SW480 (cell line): ENCODE results near the gene AADAC.
"Not testable (repeated sequence)": the region's sequence is repeated elsewhere in the genome, so short reads cannot be mapped to it uniquely, and the experiment has no call there.

Experiments used
- DNase-seq: peaks from one replicate; pipeline ENCODE4 v3.0.0-alpha.2; 2016; ENCODE audit warnings: low spot score

Gene AADAC

GRCh38 chr3:151813799-151814198, at the start of gene AADAC:
AADAC (plus strand) TSS chr3:151814116; CDS start chr3:151814163, 47 bp downstream.
- DNase-seq, result no peak

- not testable (repeated sequence) for DNase-seq
These were observed 49.2 kb upstream of the AADAC start for GRCh38 chr3:151764699-151765098.

- DNase-seq, result no peak
These were observed 48.2 kb upstream of the AADAC start for GRCh38 chr3:151765685-151766084.

GRCh38 chr3:151766454-151766853, 47.5 kb upstream of the AADAC start:
- no peak for DNase-seq

- DNase-seq, result no peak
These were observed 45.5 kb upstream of the AADAC start for GRCh38 chr3:151768393-151768930.

- no peak for DNase-seq
These were observed 44.7 kb upstream of the AADAC start for GRCh38 chr3:151769175-151769574.

GRCh38 chr3:151770956-151771355, 43.0 kb upstream of the AADAC start:
- DNase-seq, result no peak

- no peak for DNase-seq
These were observed 41.0 kb upstream of the AADAC start for GRCh38 chr3:151772825-151773480.

GRCh38 chr3:151774235-151774634, 39.7 kb upstream of the AADAC start:
- no peak for DNase-seq

GRCh38 chr3:151774910-151775309, 39.0 kb upstream of the AADAC start:
- no peak for DNase-seq

GRCh38 chr3:151775314-151776258, 38.3 kb upstream of the AADAC start:
- no peak for DNase-seq

GRCh38 chr3:151776259-151776740, 37.6 kb upstream of the AADAC start:
- no peak for DNase-seq

GRCh38 chr3:151777880-151778279, 36.0 kb upstream of the AADAC start:
- DNase-seq, result no peak

- no peak for DNase-seq
These were observed 26.3 kb upstream of the AADAC start for GRCh38 chr3:151787626-151788025.

GRCh38 chr3:151788401-151788800, 25.5 kb upstream of the AADAC start:
- DNase-seq, result no peak

- no peak for DNase-seq
These were observed 24.0 kb upstream of the AADAC start for GRCh38 chr3:151789853-151790463.

GRCh38 chr3:151790763-151791162, 23.2 kb upstream of the AADAC start:
- DNase-seq, result not testable (repeated sequence)

GRCh38 chr3:151792411-151792810, 21.5 kb upstream of the AADAC start:
- no peak for DNase-seq

- no peak for DNase-seq
These were observed 20.3 kb upstream of the AADAC start for GRCh38 chr3:151793636-151794035.

- DNase-seq, result no peak
These were observed 19.8 kb upstream of the AADAC start for GRCh38 chr3:151794080-151794479.

GRCh38 chr3:151795276-151795675, 18.6 kb upstream of the AADAC start:
- DNase-seq, result no peak

GRCh38 chr3:151796105-151796680, 17.7 kb upstream of the AADAC start:
- no peak for DNase-seq
